ENCODE measurements around the gene CEBPB.
"Not testable (repeated sequence)": the region's sequence is repeated elsewhere in the genome, so short reads cannot be mapped to it uniquely, and the experiment has no call there.

CEBPB gene

GRCh38 chr20:50190251-50191064, at the start of gene CEBPB:
Gene CEBPB, plus strand, starts transcription at chr20:50190830. Its CDS starts 204 bp downstream, at chr20:50191034.
- DNase-seq, result peak; percentile 62

GRCh38 chr20:50141018-50141675, 49.5 kb upstream of the CEBPB start:
- DNase-seq, result no peak

GRCh38 chr20:50141811-50142561, 48.6 kb upstream of the CEBPB start:
- no peak for DNase-seq

DNA sequence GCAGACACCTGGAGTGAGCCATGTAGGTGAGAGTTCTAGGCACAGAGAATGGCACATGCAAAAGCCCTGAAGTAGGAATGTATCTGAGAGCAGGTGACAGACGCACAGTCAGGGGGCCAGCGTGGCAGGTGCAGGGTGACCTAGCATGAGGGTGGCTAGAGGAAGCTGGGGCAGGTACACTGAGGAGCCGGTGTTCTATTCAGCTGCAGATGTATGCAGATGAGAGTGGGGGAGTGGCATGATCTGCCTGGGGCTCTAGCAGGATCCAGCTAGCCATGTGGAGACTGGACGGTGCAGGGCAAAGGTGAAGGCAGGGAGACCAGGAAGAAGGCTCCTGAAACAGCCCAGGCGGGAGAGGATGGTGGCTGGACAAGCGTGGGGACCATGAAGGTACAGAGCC, 47.8 kb upstream of the CEBPB start:
- DNase-seq, result no peak

DNA sequence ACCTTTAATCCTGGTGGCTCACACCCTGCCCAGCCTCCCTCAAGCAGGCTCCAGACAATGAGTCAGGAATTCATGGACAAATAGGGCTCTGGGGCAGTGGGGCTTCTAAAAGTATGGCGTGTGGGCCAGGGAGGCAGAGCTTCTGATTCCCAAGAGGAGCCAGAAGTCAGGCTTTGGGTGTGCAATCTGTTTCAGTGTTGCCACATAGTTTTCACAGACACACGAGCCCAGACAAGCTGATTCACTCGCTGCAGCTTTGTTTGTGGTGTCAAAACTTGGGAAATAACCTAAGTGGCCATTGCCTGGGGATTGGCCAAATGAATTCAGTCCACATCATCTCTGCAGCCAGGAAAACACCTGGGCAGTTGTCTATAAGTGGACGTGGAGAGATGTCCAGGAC, 46.3 kb upstream of the CEBPB start:
- peak; percentile 85 for DNase-seq

GRCh38 chr20:50145566-50145965, 45.1 kb upstream of the CEBPB start:
- no peak for DNase-seq

- DNase-seq, result no peak
Observed at GRCh38 chr20:50146214-50146613, 44.4 kb upstream of the CEBPB start.

GRCh38 chr20:50146732-50147662, 43.6 kb upstream of the CEBPB start:
- DNase-seq, result peak; percentile 85

DNA sequence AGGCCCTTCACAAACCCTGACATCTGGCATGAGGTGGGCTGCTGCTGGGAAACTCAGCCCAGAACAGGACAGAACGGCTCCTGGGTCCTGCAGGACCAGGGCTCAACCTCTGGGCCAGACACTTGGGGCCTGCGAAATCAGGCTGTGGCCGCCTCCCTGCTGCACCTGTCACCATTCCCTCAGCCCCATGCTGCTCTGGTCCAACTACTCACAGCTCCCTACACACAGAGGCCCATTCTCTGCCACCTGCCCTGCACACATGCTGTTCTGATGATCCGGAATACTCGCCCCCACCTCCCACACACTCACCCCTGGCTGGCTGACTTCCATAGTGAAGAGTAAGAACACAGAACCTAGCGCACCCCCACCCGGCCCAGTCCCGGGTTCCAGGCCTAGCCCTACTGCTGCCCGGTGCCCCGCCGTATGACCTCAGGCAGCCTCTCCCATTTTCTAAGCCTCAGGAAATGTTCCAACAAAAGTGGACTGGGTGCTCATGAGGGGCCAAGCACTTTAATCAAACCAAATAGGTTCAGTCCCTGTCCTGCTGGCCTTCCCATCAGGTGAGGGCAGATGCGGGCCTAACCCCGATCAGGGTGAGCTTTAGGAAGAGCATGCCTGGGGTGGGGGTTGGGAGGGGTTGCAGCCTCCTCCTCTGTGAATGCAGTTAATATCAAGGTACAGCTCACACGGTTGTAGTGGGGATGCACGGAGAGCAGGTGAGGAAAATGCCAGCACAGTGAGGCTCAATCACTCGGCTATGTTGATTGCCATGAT, 41.0 kb upstream of the CEBPB start:
- DNase-seq, result no peak

GRCh38 chr20:50151034-50151743, 39.4 kb upstream of the CEBPB start:
- no peak for DNase-seq

DNA sequence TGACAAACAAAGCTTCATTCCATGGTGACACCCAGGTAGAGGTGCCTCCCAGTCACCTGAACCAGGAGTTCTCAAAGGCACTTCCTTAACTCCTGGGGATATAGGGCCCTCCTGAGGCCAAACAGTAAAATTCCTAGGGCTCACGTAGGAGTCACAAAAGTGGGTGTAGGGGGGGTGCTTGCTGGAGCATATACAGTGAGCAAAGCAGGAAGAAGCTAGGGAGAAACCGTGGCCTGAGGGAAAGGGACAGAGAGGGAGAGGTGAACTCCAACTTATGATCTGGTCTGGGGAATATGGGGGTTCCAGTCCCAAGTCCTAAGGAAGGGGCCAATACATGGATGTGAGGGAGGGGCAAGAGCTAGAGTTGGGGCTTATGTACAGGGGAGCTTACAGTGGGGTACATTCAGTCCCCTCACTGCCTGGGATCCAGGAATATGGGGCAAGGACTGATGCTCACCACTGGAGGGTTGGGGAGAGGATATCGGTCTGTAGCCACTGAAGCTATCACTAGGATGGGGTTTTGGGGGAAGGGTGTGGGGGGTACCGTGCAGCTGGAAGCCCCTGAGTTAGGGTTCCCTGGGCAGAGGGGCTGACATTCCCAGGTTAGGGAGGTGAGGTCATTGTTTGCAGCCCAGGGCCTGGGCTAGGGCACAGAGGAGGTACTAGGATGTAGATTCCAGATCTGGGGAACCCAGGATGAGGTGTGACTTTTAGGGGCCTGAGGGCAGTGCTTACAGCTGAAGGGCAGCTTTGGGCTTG, 38.1 kb upstream of the CEBPB start:
- no peak for DNase-seq

DNA sequence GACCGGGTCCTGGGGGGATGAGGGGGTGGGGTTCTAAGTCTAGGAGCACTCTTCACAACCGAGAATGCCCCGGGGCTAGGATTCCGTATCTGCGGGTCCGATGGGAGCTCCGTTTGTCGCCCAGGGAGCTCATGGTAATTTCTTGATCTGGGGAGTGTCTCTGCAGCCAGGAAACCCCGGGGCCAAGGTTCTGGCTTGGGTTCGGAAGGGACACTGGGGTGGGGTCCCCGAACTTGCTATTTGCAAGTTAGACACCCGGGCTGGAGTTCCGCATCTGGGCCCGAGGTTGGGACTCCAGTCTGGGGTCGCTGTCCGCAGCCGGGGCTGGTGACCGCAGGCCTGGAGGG, 37.5 kb upstream of the CEBPB start:
- no peak for DNase-seq

- DNase-seq, result peak; percentile 76
Observed at GRCh38 chr20:50153500-50154377, 36.9 kb upstream of the CEBPB start, which contains the start of gene PEDS1. Gene PEDS1, minus strand, starts transcription at chr20:50153723. Its CDS starts 86 bp downstream, at chr20:50153637.

DNA sequence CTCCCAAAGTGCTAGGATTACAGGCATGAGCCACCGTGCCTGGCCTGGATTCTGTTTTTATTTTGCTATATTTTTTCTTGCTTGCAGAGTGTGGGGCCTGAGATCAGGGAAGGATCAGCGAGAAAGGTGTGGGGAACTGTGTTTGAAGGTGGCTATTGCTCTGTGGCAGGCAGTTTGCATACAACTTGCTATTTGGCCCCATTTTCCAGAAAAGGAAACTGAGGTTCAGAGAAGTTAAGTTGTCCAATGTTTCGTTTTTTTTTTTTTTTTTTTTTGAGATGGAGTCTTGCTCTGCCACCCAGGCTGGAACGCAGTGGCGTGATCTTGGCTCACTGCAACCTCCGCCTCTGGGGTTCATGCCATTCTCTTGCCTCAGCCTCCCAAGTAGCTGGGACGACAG, 29.1 kb upstream of the CEBPB start:
- DNase-seq, result not testable (repeated sequence)

DNA sequence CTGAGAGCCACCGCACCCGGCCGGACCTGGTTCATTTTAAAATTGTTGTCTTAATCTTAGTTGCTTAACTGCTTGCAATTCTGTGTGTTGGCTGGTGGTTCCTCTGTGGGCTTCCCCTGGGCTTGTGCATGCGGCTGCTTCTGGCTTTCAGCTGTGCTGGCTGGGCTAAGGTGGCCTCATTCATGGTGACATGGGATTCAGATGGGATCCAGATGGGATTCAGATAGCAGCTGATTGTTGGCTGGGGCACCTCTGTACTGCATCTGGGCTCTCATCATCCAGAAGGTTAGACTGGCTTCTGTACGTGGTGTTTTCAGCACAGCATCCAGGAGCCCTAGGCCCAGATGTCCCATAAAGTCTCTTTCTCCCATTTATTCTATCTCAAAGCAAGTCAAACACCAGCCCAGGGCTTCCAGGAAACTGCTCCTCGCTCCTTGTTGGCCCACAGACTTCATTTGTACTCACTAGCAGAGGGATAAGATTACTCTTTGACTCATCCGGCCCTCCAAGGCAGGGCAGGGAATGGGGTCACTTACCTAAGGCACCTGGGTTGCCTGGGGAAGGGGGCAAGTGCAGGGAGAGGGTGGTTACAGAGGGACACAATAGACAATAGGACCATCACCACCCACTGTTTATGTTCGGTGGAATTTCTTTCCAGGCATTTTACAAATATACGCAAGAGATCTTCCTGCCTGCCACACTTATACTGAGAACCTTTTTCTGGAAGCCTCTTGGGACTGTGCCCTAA, 26.9 kb upstream of the CEBPB start:
- DNase-seq, result no peak

DNA sequence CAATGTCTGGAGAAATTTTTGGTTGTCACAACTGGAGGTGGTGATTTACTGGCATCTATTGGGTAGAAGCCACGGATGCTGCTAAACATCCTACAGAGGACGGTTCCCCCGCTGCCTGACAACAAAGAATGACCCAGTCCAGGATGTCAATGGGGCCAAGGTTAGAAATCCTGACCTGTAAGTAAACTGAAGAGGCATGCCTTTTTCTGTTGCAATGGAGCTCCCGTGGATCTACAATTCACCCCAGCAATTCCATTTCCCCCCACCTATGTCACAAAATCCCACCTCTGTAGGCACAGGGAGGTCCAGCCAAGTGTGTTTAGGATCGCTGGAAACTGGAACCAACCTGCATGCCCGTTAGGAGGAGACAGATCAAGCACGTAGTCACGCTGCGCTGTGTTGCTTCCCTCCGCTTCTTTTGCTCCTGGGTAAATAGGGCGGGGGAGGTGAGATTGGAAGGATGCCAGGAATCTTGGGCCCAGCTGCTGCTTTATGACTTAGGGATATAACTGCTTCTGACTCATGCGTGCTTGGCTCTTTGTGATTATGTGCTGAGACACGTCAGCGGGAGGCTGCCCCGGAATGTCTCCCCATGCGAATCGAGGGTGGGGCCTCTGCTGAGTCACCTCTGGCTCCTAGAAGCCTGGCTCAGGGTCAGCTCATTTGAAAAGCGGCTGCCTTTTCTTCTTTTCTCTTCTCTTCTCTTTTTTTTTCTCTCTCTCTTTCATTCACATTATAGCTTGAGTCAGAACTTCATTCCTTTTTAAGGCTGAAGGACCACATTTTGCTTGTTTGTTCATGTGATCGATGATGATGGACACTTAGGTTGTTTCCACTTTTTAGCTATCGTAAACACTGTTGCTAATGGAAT, 24.7 kb upstream of the CEBPB start:
- peak; percentile 98 for DNase-seq

- DNase-seq, result peak; percentile 61
Observed at GRCh38 chr20:50169329-50169823, 21.3 kb upstream of the CEBPB start.

All from MV-4-11 (cell line).